WI38 (cell line): ENCODE measurements around the gene GPC3.
"Not testable (repeated sequence)": the region's sequence is repeated elsewhere in the genome, so short reads cannot be mapped to it uniquely, and the experiment has no call there.

ENCODE experiments used
- H3K4me3 ChIP-seq: 2 replicates; pipeline ENCODE4 v1.5.1; 2011; ENCODE audit warnings: low read depth, mild to moderate bottlenecking, control low read depth, low read length
- CTCF ChIP-seq: IDR thresholded peaks from 2 replicates; pipeline ENCODE4 v1.5.1; 2012; ENCODE audit warnings: low read depth, mild to moderate bottlenecking, control low read depth, low read length

Gene GPC3

GRCh38 chrX:133783274-133783673 lies 202.1 kb downstream of the GPC3 start:
- no peak overlapping the region for H3K4me3 ChIP-seq
- no peak for TF ChIP-seq CTCF

- TF ChIP-seq CTCF = no peak
- no peak overlapping the region for H3K4me3 ChIP-seq
These were observed 204.2 kb downstream of the GPC3 start for GRCh38 chrX:133781174-133781573.

DNA sequence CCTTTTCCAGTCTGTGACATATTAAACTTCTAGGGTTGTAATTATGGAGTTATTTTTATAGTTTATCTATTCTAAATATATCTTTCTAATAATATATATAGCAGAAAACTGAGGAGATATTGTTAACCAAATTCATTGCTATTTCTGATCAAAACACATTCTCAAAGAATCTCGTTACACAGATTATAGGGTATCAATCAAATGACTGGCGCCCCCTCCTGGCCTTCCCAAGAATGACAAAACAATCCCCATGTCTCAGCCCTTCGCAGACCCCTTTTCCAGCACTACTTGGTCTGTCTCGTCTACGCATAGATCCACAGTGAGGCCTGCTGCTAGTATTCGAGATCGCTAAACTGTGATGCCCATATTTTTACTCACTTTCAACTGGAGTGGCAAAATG lies 209.3 kb downstream of the GPC3 start:
- no peak overlapping the region for H3K4me3 ChIP-seq
- TF ChIP-seq CTCF = peak; percentile 53

GRCh38 chrX:133774807-133775206 lies 210.6 kb downstream of the GPC3 start:
- no peak overlapping the region for H3K4me3 ChIP-seq
- TF ChIP-seq CTCF = no peak

DNA sequence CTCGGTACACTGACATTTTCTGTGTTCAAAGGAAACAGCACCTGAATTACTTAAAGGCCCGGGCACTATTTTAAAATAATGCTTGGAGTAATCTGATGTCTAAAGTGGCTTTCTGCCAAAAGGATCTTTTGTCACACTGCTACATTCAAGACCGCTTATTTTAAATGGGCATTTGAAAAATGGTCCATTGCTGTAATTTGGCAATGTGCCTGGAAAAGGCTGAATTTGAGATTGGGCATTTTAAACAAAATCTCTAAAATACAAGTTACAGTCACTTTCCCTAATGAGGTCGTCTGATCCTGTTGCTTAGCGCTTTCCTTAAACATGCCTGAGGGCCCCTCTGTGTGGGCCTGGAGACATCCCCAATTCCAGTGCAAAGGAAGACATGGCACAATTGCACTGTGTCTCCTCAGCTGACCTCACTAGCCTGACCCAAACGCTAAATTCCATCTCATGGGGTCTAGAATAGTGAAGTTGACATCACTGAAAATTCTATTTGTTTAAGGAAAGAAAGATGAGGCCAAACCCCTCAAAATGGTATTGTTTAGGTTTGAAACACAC lies 214.2 kb downstream of the GPC3 start:
- no peak for TF ChIP-seq CTCF
- no peak overlapping the region for H3K4me3 ChIP-seq

GRCh38 chrX:133762976-133763548 lies 222.3 kb downstream of the GPC3 start:
- not testable (repeated sequence) for H3K4me3 ChIP-seq

DNA sequence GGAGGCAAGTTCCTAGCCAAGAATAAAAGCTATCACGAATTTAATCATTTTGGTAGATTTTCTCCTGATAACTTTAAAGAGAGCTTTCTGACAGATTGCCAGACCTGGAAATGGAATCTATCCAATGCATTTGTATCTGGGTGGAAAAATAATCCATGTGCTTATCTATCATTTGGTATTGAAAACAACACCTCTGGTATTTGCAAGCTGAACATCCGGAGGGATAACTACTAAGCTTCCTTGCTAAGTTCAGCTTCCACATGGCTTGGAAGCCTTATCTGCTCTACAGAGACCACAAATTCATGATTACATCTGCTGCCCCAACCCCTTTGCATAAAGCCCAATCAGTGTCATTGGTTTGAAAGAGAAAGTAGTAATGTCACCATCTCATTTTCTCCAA lies 230.7 kb downstream of the GPC3 start:
- no peak overlapping the region for H3K4me3 ChIP-seq

More for the DNA sequence above, 230.7 kb downstream of the GPC3 start:
- no peak for TF ChIP-seq CTCF
